HG02870 (cell line): ENCODE results near the gene TSPY4.
"Not testable (repeated sequence)": the region's sequence is repeated elsewhere in the genome, so short reads cannot be mapped to it uniquely, and the experiment has no call there.

Experiments used
- ATAC-seq: cut with Tn5 transposase; IDR thresholded peaks from one replicate; pipeline ENCODE4 v1.9.1; 2021; ENCODE audit warnings: mild to moderate bottlenecking, moderate library complexity; ENCODE audit not compliant: unreplicated experiment

TSPY4 gene, protein sequence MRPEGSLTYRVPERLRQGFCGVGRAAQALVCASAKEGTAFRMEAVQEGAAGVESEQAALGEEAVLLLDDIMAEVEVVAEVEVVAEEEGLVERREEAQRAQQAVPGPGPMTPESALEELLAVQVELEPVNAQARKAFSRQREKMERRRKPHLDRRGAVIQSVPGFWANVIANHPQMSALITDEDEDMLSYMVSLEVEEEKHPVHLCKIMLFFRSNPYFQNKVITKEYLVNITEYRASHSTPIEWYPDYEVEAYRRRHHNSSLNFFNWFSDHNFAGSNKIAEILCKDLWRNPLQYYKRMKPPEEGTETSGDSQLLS

GRCh38 chrY:9337164-9337563 lies at the start of gene TSPY4:
Gene TSPY4, plus strand, starts transcription at chrY:9337464. Its CDS starts 46 bp downstream, at chrY:9337510.
- not testable (repeated sequence) for ATAC-seq

- ATAC-seq = no peak
These were observed 16.3 kb upstream of the TSPY4 start for GRCh38 chrY:9320996-9321395.

DNA sequence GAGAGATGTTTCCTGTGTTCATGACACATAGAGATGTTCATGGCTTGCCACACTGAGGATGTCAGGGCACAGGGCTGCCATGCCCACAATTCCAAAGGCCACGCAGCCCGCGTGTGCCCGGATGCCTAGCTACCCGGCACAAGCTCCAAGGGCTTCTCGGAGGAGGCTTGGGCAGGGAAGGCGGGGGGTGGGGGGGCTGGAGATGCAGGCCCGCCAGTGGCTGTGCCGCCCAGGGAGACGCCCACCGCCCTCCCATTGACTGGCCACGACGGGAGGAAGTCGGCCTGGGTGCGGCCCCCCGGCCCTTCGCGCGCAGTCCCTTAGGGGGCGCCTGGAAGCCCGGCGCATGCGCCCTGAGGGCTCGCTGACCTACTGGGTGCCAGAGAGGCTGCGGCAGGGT lies 20.2 kb downstream of the TSPY4 start, which contains the start of gene TSPY8:
TSPY8 (plus strand) TSS at position 301 of the 400 bp plus-strand sequence; CDS start at position 347, 46 bp downstream.
- ATAC-seq = not testable (repeated sequence)
